ENCODE measurements around the gene CDKN2B-AS1.
"Not testable (repeated sequence)": the region's sequence is repeated elsewhere in the genome, so short reads cannot be mapped to it uniquely, and the experiment has no call there.

CDKN2B-AS1 gene

GRCh38 chr9:22046243-22046885 is 51.8 kb downstream of the CDKN2B-AS1 start:
- no peak for DNase-seq

DNA sequence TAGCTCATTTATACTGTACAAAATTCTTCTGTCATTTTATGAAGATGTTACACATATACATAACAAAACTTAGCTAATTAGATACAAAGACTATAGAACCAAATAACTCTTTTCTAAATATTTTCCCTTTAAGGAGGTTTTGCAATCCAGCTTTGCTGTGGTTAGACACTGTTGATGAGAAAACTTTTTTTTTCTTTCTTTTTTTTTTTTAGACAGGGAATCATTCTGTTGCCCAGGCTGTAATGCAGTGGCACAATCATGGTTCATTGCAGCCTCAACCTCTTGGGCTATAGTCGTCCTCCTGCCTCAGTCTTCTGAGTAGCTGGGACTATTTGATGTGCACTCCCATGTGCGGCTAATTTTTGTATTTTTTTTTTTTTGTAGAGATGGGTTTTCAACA is 53.0 kb downstream of the CDKN2B-AS1 start:
- no peak for DNase-seq

GRCh38 chr9:22049411-22049810 is 54.8 kb downstream of the CDKN2B-AS1 start:
- no peak for DNase-seq

DNA sequence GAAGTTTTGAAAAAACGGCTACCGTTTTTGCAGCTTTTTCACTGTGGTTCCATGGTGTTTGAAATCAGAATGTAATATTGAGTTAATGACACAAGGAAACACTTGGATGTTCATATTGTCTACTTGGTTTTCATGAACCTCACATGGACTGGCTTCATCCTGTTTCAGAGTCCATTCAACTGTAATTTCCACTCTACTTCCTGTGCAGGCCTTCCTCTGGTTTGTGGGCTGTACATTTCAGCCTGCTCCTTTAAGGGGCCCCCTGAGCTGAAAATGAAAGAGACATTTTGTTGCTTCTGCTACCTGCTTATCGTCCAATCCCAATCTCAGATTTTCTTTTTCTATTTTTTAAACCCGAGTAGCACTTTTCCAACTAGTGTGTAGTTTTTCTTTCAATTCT is 56.3 kb downstream of the CDKN2B-AS1 start:
- no peak for DNase-seq

DNA sequence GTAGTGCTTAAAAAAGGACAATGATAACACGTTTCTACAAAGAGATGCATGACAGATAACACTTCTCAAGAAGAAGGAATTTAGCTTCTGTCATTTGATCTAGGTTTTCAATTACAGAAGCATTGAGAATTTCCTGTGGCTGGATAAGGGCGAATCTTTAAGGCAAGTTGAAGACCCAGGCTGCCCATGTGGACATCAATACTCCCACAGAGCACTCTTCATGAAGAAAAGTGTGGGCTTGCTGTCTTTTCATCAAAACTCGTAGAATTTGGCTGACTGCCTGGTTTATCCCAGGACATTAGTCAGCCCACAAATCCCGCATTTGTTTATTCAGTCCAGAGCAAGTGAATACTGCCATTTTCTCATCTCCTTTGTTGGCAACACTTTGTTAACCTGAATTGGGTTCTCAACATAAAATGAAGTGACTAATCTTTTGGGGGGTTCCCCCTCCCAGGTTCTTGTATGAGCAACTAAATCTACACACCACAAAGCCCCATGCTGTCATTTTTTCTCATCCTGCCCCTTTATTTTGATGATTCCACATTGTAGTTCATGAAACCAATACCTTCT is 57.9 kb downstream of the CDKN2B-AS1 start:
- peak; percentile 39 for DNase-seq

GRCh38 chr9:22053178-22053577 is 58.6 kb downstream of the CDKN2B-AS1 start:
- no peak for DNase-seq

GRCh38 chr9:22054076-22054475 is 59.5 kb downstream of the CDKN2B-AS1 start:
- DNase-seq = no peak

DNA sequence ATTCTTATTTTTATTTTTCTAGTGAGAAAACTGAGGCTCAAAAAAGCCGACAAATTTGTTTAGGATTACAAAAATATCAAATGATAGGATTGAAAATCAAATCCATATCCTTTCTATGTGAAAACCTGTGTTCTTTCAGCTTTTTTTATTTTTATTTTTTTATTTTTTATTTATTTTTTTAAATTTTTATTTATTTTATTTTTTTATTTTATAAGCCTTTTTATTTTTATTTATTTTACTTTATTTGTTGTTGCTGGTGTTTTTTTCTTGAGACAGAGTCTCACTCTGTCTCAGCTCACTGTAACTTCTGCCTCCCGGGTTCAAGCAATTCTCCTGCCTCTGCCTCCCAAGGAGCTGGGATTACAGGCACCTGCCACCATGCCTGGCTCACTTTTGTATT is 59.9 kb downstream of the CDKN2B-AS1 start:
- no peak for DNase-seq

DNA sequence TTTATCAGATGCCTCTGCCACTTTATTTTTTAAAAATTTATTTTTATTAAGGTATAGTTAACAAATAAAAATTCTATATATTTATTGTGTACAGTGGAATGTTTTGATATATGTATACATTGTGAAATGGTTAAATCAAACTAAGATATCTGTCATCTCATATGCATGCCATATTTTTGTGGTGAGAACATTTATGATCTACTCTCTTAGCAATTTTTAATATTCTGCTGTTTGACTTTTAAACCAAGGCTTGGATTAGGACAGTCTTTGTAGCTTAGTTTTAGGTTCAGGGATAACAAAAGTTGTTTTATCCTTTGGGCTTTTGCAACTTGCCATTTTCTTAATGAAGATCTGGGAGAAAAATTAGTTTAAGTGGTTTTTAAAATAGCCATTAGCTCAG is 60.5 kb downstream of the CDKN2B-AS1 start:
- no peak for DNase-seq

DNA sequence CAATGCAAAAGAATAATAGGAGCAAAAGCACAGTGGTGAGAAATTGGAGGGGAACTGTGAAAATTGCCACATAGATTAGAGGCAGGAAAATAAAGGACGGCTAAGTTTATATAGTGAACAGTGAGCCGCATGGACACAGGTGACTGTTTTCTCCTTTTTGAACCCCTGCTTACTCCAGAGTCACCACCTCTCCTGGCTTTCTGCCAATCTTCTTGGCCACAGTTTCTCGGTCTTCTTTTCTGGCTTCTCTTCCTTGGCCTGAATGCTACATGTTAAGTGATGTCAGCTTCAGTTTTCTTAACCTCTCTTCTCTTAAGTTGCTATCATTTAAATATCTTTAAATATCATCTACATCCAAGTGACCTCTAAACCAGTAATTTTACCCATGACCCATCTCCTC is 61.8 kb downstream of the CDKN2B-AS1 start:
- peak; percentile 10 for DNase-seq

- not testable (repeated sequence) for DNase-seq
These were observed 63.4 kb downstream of the CDKN2B-AS1 start for GRCh38 chr9:22057972-22058371.

DNA sequence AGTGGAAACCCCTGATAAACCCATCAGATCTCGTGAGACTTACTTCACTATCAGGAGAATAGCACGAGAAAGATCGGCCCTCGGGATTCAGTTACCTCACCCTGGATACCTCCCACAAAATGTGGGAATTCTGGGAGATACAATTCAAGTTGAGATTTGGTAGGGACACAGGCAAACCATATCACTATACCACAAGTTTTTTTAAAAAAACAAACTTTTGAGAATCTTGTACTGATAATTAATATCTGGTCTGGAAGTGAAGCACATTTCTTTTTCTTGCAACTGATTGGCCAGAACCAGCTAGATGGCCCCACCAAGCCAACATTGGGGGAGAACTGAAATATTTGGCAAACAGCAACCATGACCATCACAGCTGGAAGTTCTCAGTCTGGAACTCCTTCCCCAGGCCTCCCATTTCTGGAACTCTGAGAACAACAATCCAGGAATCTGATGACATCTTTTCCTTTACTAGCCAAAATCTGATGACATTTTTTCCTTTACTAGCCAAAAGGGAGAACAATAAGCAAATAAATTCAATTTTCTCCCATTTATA is 66.3 kb downstream of the CDKN2B-AS1 start:
- DNase-seq = no peak

- DNase-seq = no peak
These were observed 70.4 kb downstream of the CDKN2B-AS1 start for GRCh38 chr9:22064957-22065356.

- DNase-seq = no peak
These were observed 71.0 kb downstream of the CDKN2B-AS1 start for GRCh38 chr9:22065431-22066200.

DNA sequence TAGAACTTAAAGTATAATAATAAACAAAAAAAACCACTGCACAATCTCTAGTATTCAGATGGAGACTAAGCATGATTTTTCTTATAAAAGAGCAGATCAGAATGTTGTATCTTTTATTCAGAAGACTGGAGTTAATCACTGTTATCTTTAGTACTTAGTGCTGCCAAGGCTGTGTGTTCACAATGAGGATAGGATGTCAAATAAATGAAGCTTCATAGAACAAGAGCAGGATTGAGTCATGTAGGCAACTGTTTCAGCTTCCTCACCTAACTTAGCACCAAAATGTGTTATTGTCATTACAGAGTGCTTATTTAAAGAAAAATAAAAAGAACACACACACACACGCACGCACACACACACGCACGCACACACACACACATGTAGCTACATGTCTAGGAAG is 72.6 kb downstream of the CDKN2B-AS1 start:
- DNase-seq = no peak

GRCh38 chr9:22068369-22068768 is 73.8 kb downstream of the CDKN2B-AS1 start:
- DNase-seq = no peak

GRCh38 chr9:22073349-22073748 is 78.8 kb downstream of the CDKN2B-AS1 start:
- DNase-seq = no peak

DNA sequence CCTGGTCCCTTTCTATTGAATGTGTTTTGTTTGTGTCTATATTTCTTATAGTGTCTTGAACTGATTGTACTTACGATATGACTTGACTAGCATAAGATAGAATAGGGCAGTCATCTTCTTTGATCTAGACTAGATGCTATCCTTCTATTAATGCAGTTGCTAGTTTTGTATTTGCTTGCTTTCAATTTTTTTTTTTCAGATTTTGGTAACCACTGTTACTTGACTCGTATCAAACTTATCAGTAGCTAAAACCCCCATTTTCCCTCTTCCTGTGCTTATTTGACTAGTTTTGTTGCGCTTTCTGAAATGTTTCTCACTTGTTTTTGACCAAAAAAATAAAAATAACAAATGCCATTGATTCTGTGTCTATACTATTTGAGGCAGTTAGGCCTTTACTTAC is 83.5 kb downstream of the CDKN2B-AS1 start:
- DNase-seq = no peak

DNA sequence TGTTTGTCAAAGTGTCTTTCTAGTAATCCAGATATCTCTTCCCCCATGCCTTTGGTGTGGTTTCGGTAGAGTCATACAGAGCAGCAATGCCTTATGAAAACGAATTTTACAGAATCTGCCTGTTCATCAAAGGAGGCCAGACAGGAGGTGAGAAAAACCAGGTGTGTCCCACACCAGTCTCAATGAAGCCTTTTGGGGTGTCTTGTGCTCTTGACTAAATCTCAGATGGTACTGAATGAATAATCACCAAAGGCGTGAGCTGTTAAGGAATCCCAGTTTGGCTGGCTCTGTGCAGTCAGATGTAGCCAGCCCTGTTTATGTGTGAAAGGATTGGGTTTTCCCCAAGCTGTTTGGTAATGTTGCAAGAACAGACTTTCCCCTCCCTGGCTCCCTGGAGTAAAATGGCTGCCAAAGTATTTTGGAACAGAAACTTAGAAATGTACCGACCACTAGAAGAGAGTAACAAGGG is 85.3 kb downstream of the CDKN2B-AS1 start:
- DNase-seq = no peak

GRCh38 chr9:22084336-22085035 is 89.9 kb downstream of the CDKN2B-AS1 start:
- DNase-seq = peak; percentile 22

GRCh38 chr9:22088053-22088716 is 93.6 kb downstream of the CDKN2B-AS1 start:
- no peak for DNase-seq

DNA sequence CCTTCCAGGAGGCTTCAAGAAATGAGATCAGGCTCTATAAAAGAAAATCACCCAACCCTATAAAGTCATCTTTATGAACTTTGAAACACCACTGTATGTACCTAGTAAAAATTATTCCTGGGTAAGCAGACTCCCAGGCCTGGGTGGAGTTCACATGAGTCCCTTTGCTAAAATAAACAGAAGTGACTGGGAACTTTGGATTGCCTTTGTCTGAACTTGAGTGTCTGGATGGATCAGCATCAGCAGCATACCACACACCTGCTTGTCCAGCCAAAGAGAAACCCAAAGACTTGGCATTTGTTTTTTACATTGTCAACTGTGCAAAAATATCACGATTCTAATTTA is 94.1 kb downstream of the CDKN2B-AS1 start:
- DNase-seq = no peak

DNA sequence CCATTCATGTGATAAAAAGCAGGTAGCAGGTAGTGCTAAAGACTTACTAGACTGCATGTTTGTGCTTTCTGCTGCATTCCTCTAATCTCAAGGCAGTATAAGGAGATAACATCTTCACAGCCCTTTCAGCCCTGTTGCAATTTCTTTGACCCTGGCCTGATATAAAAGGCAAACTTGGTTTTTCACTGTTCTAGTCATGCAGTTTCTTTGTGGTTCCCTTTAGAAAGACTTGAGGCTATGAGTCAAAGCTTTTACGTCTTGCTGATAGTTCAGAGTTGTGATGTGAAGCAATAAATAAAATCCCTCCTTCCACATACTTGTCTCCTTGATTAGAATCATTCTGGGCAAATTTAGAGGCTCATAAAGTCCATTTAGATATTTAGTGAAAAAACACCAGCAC is 103.1 kb downstream of the CDKN2B-AS1 start:
- DNase-seq = no peak

All from NCI-H69 (cell line).